Mucosa of descending colon (tissue), 3 donors: ENCODE measurements around the gene FRS2. TPM values are rescaled to one million over a fixed set of nuclear protein-coding genes. Genes with fewer than 3 reads are reported as not detected.

Source experiments
- ATAC-seq: fragments of 200-7000 bp; cut with Tn5 transposase; one replicate; pipeline ENCODE4 v1.9.1; 2020; ENCODE audit warnings: mild to moderate bottlenecking, moderate library complexity
- DNase-seq, 3 donors: peaks; one replicate each; pipeline ENCODE4 v3.0.0-alpha.2; 2020
- H3K36me3 ChIP-seq: fragments of 200-600 bp; one replicate; pipeline ENCODE4 v1.8.0; 2021; ENCODE audit warnings: low read depth, mild to moderate bottlenecking
- H3K4me1 ChIP-seq: fragments of 200-600 bp; one replicate; pipeline ENCODE4 v1.8.0; 2021; ENCODE audit warnings: low read depth, mild to moderate bottlenecking
- H3K4me3 ChIP-seq: fragments of 200-600 bp; one replicate; pipeline ENCODE4 v1.8.0; 2021; ENCODE audit warnings: mild to moderate bottlenecking
- H3K9me3 ChIP-seq: fragments of 200-600 bp; one replicate; pipeline ENCODE4 v1.8.0; 2021; ENCODE audit warnings: mild to moderate bottlenecking
- intact Hi-C, 2 donors: fragments of 100-400 bp; cut with DNase I in 1 of 2; cut with micrococcal nuclease in 1 of 2; formaldehyde crosslinking; loops; one replicate each; pipeline versions ENCODE4 v1.11.0 to v1.11.1; 2022; cut with DNase I, micrococcal nuclease
- total RNA-seq, 3 donors: library from RNA; stranded (reverse); fragmentation: NEBNext Ultra II Directional in 2 of 3; extraction: Animal tissue kit (Norgen Biotek cat#: 25700) in 2 of 3; gene quantifications; one replicate each; pipeline versions ENCODE4 v1.2.1 to v1.2.4, GENCODE V29; 2021 to 2023
- TF ChIP-seq, protein P1 (sequence below): fragments of 200-600 bp; IDR thresholded peaks from one replicate; pipeline ENCODE4 v1.8.0; 2022; ENCODE audit warnings: antibody characterized with exemption, mild to moderate bottlenecking
- donor health status: DM: no; HTN: no; CAD: no; lungs with moderate emphysema.
- donor health status: DM: no; HTN: no; CAD: no.
- donor health status: DM: no; HTN: yes; CAD: no.

FRS2 gene
- total RNA-seq, 3 donors from 2014 or later: 24.2 to 30.8 (median 30.3) TPM

DNA sequence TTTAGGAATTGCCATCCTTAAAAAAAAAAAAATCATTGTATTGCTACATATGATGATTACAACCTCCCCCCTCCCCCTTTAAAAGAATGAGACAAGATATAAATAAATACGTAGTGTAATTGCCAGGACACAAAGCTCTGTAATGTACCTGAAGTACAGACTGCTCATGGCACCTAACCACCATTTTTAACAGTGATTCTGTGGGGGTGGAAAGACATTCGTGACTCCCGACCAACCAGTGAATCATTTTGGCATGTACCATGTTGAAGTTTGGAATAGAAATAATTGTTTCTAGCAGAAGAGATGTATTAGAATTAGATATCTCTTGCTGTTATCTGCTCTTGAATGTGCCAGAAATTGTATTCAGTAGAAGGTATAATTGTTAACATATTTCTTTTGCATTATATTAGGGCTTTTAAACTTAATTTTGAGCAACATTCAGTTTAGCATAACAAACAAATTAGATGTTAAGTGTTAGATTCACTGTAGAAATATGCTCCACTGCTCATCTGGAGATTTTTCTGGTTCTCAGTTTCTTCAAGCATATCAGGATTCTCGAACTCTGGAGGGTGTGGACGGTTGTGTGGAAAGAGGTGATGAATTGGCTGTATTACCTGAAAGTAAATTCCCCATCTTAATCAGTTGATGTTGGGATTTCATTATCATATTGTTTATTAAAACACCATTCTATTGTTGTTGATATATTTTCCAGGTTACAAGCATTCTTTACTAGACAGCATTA is 31.1 kb downstream of the FRS2 start:
- no peaks in the 10 kb centered on the region for H3K4me1 ChIP-seq

DNA sequence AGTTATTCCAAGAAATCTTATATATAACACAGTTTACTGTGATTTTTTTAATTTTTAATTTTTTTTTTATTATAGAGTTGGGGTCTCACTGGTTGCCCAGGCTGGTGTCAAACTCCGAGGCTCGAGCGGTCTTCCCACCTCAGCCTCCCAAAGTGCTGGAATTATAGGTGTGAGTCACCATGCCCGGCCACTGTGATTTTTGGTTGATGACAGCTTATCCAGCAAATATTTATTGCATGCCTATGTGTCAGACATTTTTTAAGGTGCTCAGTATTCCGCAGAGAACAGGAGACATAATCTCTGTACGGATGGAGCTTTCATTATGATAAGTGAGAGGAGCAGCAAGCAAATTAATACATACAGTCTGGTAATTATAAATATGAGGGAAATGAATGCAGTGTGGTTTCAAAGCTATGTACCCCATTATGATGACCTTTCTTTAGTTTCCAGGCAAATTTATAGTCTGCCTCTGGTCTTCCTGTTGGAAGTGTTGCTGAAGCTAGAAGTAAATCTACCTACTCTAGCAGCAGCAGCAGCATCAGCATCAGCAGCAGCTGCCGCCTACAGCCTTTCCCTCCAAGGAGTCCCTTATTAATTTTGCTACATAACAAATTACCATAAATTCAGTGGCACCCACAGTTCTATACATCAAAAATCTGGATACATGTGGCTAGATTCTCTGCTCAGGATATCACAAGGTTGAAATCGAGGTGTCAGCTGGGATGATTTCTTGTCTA is 32.3 kb downstream of the FRS2 start:
- TF ChIP-seq, protein P1, sequence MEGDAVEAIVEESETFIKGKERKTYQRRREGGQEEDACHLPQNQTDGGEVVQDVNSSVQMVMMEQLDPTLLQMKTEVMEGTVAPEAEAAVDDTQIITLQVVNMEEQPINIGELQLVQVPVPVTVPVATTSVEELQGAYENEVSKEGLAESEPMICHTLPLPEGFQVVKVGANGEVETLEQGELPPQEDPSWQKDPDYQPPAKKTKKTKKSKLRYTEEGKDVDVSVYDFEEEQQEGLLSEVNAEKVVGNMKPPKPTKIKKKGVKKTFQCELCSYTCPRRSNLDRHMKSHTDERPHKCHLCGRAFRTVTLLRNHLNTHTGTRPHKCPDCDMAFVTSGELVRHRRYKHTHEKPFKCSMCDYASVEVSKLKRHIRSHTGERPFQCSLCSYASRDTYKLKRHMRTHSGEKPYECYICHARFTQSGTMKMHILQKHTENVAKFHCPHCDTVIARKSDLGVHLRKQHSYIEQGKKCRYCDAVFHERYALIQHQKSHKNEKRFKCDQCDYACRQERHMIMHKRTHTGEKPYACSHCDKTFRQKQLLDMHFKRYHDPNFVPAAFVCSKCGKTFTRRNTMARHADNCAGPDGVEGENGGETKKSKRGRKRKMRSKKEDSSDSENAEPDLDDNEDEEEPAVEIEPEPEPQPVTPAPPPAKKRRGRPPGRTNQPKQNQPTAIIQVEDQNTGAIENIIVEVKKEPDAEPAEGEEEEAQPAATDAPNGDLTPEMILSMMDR: no peak
- DNase-seq: no peak
- Histone ChIP-seq H3K9me3 (no peaks in the 10 kb centered on the region), H3K4me3 (no peak overlapping the region), H3K4me1 (no peaks in the 10 kb centered on the region), H3K36me3 (no peaks in the 10 kb centered on the region)
- intact Hi-C loops: no loop called here
- ATAC-seq: no peak

More for the DNA sequence above, 31.1 kb downstream of the FRS2 start:
- ATAC-seq (no peak), DNase-seq (no peak)
- H3K9me3 ChIP-seq: no peaks in the 10 kb centered on the region
- H3K4me3 ChIP-seq: no peak overlapping the region
- intact Hi-C loops: no loop called here
- H3K36me3 ChIP-seq: no peaks in the 10 kb centered on the region
- TF ChIP-seq, protein P1: no peak

DNA sequence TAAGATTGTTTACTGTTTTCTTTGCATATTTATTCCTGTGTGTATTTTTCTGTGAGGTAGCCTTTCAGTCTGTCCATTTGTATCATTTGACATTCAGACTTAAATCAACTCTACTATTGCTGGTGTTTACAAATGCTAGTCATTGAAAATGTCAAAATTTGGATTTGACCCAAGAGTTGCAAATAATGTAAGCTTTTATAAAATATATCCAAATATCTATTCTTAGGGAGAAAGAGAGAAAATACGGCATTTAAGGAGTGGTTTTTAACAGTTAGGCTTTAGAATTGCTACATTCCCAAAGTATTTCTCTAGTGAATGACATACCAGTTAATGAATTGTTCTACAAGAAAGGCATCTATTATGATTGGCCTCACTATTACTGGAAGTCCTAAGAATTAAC is 37.9 kb downstream of the FRS2 start:
- Histone ChIP-seq H3K36me3 (no peaks in the 10 kb centered on the region), H3K9me3 (no peaks in the 10 kb centered on the region), H3K4me3 (no peak overlapping the region), H3K4me1 (peaks cover 8% of the 10 kb centered on the region)
- ATAC-seq (no peak), DNase-seq (no peak)
- TF ChIP-seq, protein P1: no peak
- intact Hi-C loops: no loop called here

DNA sequence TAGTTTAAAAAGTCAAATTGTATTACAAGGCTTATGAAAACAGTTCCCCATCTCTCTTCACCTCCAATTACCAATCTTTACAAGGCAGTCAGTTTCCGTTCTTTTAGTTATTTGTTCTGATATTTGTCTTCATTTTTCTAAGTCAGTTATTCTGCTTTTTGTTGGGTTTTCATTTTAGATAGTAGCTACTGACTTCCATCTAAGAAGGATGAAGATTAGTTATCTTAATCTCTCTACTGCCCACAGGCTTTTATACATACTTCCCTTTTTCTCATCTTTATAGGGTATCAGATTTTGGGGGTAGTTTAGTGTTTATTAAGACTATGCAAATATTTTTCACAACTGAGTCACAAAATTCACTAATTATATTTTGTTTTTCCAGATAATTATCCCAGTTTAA is 38.4 kb downstream of the FRS2 start:
- no peak for ATAC-seq
- H3K4me3 ChIP-seq: no peak overlapping the region
- DNase-seq: no peak
- no peaks in the 10 kb centered on the region for H3K9me3 ChIP-seq
- TF ChIP-seq, protein P1: no peak
- no peaks in the 10 kb centered on the region for H3K36me3 ChIP-seq
- H3K4me1 ChIP-seq: peaks cover 8% of the 10 kb centered on the region
- intact Hi-C loops: no loop called here

DNA sequence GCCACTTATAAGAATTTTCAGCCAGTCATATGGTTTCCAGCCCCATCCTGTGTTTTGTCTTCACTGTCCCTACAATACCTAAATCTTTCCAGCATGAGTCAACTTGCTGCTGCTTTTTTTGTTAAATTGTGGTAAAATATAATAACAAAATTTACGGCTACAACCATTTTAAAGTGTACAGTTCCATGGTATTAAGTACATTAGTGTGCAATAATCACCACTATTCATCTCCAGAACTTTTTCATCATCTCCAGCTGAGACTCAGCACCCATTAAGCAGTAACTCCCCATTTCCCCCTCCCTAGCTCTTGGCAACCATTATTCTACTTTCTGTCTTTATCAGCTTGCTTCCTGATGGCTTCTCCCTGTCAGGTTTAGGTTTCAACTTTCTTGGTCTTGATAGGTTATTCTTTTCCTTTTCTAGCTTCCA is 39.1 kb downstream of the FRS2 start:
- Histone ChIP-seq H3K4me3 (no peak overlapping the region), H3K9me3 (no peaks in the 10 kb centered on the region), H3K4me1 (peaks cover 8% of the 10 kb centered on the region), H3K36me3 (no peaks in the 10 kb centered on the region)
- intact Hi-C loops: no loop called here
- ATAC-seq (no peak), DNase-seq (no peak)
- TF ChIP-seq, protein P1: no peak
